ENCODE data around the gene MAML2.

The MAML2 gene

DNA sequence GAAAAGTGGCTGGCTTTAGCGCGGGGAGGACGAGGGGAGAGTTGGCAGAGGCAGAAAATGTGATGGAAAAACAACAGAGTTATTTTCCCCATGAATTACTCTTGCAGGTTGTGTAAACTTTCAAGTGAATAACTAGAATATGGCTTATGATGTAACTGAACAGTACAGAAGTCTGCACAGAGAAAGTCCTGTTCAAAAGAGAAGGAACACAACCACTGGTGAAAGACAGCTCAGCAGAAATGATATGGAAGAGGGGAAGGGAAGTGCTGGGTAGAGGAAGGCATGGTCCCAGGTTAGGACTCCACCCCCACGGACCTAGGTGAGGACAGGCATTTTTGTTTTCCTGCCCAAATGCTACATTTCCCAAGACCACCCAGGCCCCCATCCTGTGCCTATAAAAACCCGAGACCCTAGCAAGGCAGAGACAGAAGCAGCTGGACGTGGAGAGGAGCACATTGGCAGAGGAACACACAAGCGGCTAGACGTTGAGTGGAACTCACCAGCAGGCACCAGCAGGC is 77.7 kb downstream of the MAML2 start:
- DNase-seq, result no peak

DNA sequence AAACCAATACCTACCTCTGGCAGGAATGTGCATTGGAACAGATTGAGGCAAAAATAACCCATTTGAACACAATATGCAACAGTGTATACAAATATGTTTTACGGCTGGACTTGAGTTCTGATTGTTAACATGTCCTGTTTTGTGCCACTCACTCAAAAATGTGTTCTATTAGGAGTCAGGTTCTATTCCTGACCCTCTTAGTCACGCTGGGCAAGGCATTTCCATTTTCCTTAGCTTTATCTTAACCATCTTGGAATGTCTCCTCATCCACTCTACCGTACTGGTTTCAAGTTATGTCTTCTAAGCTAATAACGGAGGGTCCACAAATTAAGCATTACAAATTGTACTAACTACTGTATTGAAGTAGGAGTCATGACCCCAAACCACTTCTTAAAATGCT is 78.6 kb downstream of the MAML2 start:
- DNase-seq, result no peak

DNA sequence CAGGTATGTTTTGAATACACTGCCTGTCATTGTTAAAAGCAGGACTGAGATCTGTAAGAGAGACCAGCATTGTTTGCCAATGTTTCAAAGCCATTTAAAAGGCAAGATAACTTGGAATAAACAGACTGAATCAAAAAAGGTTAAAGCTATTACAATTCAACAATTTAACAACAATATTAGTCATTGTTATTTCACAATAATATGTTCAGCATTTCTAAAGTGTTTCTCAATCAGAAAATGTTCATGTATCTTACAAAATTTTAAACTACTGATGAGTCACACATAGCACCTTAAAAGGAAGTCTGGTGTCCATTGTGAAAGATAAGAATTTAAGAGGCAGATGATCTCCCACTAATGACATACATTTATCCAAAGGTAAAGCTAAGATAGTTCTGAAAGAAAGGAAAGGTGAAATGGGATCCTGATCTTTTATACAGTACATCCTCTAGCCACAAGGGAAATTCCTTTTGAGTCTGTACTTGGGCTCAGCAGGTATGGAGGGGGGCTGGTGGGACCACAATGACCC is 79.7 kb downstream of the MAML2 start:
- no peak for DNase-seq

DNA sequence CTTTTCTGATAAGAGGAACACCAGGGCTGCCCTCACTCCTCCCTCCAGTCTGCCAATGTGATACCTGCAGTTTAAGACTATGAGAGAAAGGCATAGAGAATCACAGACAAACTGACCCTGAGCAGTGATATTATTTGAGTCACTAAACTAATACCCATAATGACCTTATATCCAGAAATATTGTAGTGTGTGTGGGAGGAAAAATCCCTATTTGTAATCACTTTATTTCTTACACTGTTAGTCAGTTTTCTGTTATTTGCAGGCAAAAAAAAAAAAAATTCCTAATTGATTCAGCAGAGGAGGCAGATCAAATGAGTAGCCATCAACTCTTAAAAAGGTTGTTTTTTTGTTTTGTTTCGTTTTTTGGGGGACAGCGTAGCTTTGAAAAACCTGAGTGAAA is 82.5 kb downstream of the MAML2 start:
- no peak for DNase-seq

DNA sequence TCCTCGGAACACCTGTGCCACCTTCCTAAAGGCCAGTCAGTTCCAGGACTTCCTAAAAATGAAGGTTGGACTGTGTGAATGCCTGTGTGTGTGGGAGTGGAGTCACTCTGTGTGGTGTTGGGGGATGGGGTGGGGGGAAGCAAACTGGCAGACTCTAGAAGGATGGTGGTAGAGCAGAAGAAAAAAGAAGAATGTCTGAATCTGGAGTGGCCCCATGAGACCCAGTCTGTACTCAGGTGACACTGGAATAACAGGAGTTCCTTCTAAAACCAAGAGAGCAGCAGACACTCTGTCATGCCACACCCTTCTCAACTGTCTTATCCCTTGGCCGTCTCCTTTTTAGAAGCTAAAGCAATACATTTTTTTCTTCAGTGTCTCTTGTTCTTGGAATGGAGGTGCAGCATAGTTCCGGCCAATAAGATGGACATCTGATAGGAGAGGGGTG is 82.9 kb downstream of the MAML2 start:
- peak; percentile 61 for DNase-seq

- peak; percentile 8 for DNase-seq
These were observed 83.7 kb downstream of the MAML2 start for GRCh38 chr11:96259134-96259830.

DNA sequence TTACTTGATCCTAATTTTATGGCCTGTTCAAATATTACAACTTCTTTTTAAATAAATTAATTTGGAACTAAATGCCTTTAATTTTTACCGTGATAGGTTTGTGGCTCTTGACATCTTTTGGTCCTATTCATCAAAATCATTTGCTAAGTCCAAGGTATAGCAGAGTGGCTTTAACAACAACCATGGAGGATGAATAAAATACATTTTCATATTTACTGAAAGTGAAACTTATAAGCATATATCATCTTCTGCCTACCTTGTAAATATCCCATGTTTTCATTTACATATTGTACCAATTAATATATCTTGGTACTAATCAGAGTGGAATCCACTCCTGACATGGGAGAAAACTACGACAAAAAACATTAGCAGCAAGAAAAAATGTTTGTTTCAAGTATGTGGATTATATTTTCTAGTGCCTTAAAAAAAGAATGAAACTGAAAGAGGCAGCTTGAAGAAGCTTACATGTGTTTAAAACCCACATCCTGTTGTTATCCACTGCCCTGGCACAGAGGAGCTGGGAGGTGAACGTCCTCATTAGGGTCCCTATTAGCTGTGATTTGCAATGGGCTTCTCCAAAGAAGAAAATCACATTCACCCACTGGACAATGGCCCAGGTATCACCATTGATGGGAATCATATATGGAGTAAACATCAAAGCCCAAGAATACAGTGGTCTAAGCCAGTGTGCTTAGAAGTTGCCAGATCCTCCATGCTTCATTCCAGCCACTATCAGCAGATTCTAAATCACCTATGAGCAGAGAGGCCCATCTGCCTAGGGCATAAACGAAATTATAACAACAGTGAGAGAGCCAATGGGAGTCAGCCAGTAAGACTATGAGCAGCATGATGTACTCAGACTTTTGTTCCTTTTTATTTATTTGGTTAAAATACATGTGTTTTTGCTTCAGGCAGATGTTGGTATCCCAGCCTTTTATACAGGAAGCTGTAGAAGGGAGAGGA is 84.7 kb downstream of the MAML2 start:
- no peak for DNase-seq

DNA sequence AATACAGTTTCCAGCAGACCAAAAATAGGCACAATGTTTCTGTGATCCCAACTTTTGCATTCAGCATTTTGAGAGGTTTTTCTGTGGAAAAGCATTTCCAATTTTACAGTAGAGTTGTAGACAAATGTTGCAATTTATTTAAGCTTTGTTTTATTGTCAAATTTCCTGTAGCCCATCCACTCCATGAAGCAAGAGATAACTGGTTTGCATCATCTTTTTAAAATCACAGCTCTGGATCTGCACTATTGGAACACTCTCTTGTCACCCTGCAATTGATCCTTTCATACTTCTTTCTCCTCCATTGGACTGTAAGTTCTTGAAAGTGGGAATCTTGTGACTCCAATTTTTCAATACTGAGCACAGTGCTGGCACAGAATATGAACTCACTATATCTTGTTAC is 86.0 kb downstream of the MAML2 start:
- no peak for DNase-seq

GRCh38 chr11:96256215-96257011 is 86.6 kb downstream of the MAML2 start:
- no peak for DNase-seq

- DNase-seq, result no peak
These were observed 88.1 kb downstream of the MAML2 start for GRCh38 chr11:96254854-96255253.

GRCh38 chr11:96254087-96254486 is 88.9 kb downstream of the MAML2 start:
- DNase-seq, result no peak

DNA sequence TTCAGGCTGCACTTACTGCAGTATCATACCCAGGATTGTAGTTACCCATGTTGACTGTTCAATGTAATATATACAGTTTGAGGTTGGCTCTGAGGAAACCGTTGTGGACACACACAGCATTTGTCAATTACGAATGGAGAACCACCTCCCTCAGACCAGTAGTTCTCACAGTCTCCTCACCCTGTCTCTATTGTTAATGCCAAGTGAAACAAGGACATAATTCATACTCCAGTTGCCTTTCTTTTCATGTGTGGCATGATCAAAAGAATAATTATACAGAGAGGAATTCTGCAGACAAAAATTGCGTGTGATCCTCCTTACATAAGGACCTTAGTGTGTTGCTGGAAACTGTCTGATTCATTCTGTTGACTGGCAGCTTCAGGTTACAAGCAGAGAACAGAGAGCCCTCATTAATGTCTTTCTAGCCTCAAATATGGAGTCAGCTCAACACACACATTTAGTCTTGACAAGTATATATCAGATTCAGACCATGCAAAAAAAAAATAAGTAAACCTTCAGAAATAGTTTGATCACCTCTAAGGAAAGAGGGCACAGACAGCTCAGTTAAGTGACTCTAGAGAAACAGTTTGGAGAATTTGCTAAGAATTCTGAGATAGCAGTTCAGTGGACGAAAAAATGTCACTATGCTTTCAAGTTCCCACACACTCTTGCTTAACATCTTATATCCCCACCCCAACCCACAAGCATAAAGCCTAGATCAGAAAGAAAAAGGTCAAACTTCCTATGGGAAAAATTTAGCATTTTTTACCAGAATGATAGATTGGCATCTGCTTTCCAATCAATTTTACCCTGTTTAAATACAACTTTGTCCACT is 96.1 kb downstream of the MAML2 start:
- peak; percentile 3 for DNase-seq

GRCh38 chr11:96242971-96243647 is 99.9 kb downstream of the MAML2 start:
- DNase-seq, result peak; percentile 99

DNA sequence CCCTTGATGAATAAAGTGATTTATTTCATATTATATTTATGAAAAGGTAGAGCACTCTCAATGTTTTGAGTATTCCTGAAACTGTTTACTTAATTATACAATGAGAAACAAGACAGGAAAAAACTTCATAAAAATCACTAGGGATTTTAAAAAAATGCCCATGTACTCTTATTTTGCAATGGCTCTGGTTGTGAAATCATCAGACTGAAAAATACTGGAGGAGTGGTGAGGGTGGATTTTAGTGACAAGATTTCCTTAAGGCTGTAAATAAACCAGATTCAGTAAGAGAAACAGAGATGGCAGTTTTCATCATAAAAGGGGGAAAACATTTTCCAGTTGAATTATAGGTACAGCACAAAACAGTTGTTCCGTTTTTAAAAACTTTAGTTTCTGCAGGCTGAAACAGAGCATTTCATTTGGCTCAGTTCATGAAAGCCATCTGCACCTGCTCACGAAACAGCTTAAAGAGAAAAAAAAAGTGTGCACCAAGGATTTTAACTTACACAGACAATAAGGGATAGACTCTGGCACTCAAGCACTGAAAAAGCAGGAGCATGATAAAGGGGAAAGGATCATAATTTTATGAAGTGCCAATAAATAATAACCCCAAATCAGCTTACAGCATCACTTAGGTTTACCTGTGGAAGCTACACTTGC is 100.7 kb downstream of the MAML2 start:
- DNase-seq, result peak; percentile 79

DNA sequence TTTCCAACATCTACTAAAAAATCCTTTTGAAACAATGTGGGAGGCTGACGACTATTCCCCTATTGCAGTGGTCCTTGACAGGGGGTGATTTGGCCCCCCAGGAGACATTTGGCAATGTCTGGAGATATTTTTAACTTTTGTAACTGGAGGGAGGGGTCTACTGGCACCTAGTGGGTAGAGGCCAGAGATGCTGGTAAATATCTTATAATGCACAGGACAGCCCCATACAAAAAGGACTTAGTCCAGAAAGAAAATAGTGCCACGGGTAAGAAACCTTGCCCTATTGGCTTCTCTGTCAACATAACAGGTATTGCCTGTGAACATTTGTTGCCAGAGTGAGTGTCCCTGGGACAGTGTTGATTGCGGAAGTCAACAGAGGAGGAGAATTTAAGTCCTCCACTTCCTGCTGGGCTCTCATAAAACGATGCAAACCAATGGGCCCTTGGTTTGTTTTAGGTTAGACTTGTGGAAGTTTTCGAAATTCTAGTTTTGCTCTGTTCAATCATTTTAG is 101.6 kb downstream of the MAML2 start:
- DNase-seq, result no peak

- DNase-seq, result peak; percentile 35
These were observed 104.3 kb downstream of the MAML2 start for GRCh38 chr11:96238563-96239135.

- peak; percentile 82 for DNase-seq
These were observed 105.2 kb downstream of the MAML2 start for GRCh38 chr11:96237766-96238266.

DNA sequence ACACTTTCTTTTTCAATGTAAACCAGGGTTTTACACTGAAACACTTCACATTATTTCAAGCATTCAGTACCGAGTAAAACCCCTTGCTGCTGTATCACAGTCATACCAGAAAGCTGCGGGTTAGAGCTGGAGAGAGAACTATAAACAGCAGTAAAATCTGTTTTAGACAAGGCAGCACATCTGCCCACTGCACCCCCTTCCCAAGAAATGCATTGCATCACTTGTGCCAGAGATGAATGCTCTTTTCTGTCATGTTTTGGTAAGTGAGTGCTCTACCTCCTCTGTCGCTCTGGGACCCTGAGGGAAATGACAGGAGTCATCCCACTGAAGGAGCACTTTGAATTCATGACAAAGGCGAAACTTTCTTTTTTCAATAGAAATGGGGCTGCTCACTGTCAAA is 107.2 kb downstream of the MAML2 start:
- no peak for DNase-seq

GRCh38 chr11:96234866-96235441 is 108.0 kb downstream of the MAML2 start:
- no peak for DNase-seq

Measured in NCI-H2171 treated with DMSO at 0.1 percent for 48 hours (cell line).